Measurements from ENCODE around the gene MORC3.
"Not testable (repeated sequence)": the region's sequence is repeated elsewhere in the genome, so short reads cannot be mapped to it uniquely, and the experiment has no call there.

The MORC3 gene

DNA sequence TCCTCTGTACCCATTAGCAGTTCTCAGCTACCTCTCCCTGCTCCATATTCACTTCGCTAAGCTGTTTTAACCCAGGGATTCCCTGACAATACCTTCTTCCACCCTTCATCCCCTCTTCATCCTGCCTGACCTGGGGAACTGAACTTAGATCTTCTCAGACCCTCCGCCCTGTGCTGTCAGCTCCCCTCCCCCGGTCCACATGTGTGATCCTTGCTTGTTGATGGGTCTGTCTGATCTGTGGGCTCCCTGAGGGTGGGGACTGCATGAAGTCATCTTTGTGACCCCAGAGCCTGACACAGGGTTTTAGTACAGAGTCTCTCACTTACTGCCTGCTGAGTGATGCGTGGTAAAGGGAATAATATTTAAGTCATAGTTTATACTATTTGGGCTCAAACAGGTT is 77.0 kb downstream of the MORC3 start:
- TF ChIP-seq, protein P1, sequence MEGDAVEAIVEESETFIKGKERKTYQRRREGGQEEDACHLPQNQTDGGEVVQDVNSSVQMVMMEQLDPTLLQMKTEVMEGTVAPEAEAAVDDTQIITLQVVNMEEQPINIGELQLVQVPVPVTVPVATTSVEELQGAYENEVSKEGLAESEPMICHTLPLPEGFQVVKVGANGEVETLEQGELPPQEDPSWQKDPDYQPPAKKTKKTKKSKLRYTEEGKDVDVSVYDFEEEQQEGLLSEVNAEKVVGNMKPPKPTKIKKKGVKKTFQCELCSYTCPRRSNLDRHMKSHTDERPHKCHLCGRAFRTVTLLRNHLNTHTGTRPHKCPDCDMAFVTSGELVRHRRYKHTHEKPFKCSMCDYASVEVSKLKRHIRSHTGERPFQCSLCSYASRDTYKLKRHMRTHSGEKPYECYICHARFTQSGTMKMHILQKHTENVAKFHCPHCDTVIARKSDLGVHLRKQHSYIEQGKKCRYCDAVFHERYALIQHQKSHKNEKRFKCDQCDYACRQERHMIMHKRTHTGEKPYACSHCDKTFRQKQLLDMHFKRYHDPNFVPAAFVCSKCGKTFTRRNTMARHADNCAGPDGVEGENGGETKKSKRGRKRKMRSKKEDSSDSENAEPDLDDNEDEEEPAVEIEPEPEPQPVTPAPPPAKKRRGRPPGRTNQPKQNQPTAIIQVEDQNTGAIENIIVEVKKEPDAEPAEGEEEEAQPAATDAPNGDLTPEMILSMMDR (IDR thresholded peaks at IDR 0.05): no peak
- no peak overlapping the region for H3K27ac ChIP-seq
- H3K9me3 ChIP-seq: no peaks in the 10 kb centered on the region
- H3K36me3 ChIP-seq: peaks cover 0 to 22% (median 9%) of the 10 kb centered on the region in 3 donors
- no peak overlapping the region for H3K4me3 ChIP-seq
- H3K27me3 ChIP-seq: no peaks in the 10 kb centered on the region
- no peaks in the 10 kb centered on the region for H3K4me1 ChIP-seq
- intact Hi-C loops (cut with DNase I; ENCODE audit: low total_unique reads): no loop called here
- DNase-seq: peak in 1 of 2 donors; percentile 6

DNA sequence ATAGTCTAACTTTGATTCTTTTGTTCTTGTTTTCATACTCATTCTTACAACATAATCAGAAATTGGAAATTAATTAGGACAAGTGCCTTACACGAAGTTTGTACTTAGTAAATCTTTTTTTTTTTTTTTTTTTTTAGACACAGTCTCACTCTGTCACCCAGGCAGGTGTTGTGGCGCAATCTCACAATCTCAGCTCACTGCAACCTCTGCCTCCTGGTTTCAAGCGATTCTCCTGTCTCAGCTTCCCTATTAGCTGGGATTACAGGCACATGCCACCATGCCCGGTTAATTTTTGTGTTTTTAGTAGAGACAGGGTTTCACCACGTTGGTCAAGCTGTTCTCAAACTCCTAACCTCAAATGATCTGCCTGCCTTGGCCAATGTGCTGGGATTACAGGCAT is 77.6 kb downstream of the MORC3 start:
- peaks cover 0 to 29% (median 15%) of the 10 kb centered on the region in 3 donors for H3K36me3 ChIP-seq
- H3K9me3 ChIP-seq: no peaks in the 10 kb centered on the region
- H3K27ac ChIP-seq: no peak overlapping the region
- no peaks in the 10 kb centered on the region for H3K4me1 ChIP-seq
- intact Hi-C loops (cut with DNase I; ENCODE audit: low total_unique reads): no loop called here
- DNase-seq: peak in 1 of 2 donors; percentile 4
- H3K4me3 ChIP-seq: no peak overlapping the region
- H3K27me3 ChIP-seq: no peaks in the 10 kb centered on the region
- TF ChIP-seq, protein P1 (IDR thresholded peaks at IDR 0.05): no peak

DNA sequence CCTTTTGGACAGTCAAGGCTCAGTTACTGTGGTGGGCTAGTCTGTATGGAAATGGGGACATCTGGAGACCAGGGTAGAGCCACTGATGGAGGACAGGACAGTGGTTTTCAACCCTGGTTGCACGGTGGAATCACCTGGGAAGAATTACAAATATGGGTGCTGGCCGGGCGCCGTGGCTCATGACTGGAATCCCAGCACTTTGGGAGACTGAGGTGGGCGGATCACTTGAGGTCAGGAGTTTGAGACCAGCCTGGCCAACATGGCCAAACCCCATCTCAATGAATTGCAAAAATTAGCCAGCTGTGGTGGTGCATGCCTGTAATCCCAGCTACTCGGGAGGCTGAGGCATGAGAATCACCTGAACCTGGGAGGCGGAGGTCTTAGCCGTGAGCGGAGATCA is 79.7 kb downstream of the MORC3 start:
- intact Hi-C loops (cut with DNase I; ENCODE audit: low total_unique reads); H3K9me3 ChIP-seq; H3K27me3 ChIP-seq; H3K4me1 ChIP-seq; H3K4me3 ChIP-seq; H3K27ac ChIP-seq: not testable (repeated sequence)
- peaks cover 0 to 33% (median 15%) of the 10 kb centered on the region in 3 donors for H3K36me3 ChIP-seq
- DNase-seq: peak in 1 of 2 donors; percentile 39

DNA sequence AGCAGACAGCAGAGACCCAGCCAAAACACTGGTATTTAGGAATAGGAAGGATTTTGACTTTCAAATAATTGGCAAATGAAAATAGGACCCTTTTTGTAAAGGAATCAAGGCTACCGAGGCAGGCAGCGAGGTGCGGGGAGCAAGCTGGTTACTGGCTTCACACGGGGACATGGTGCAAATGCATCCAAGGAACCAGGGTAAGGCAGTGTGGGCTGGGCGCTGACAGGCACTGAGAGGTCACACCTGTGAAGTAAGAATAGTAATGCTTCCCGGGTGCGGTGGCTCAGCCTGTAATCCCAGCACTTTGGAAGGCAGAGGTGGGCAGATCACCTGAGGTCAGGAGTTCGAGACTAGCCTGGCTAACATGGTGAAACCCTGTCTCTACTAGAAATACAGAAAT is 80.7 kb downstream of the MORC3 start:
- peak in 1 of 2 donors; percentile 13 for DNase-seq
- no peaks in the 10 kb centered on the region for H3K4me1 ChIP-seq
- H3K4me3 ChIP-seq: no peak overlapping the region
- H3K27ac ChIP-seq: no peak overlapping the region
- H3K9me3 ChIP-seq: no peaks in the 10 kb centered on the region
- peaks cover 0 to 24% (median 8%) of the 10 kb centered on the region in 3 donors for H3K36me3 ChIP-seq
- no peaks in the 10 kb centered on the region for H3K27me3 ChIP-seq
- intact Hi-C loops (cut with DNase I; ENCODE audit: low total_unique reads): no loop called here
- TF ChIP-seq, protein P1 (IDR thresholded peaks at IDR 0.05): no peak

DNA sequence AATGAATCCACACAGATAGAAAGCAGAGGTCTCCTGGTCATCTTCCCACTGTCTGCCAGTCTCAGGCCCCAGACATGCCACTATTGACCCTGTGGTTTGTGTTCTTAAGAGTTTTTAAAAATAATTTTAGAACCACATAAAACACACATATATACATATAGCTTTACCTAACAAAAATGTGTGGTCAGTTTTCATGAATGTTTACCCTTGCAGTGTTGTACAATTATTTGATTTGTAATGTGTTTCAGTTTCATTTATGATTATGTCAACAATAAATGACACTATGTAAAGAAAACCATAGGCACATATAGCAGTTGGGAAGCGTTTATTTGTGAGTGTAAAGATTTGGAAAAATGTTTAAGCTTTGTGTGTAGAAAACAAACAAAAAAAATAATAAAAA is 82.3 kb downstream of the MORC3 start:
- intact Hi-C loops (cut with DNase I; ENCODE audit: low total_unique reads): no loop called here
- Histone ChIP-seq H3K27ac (no peak overlapping the region), H3K27me3 (no peaks in the 10 kb centered on the region), H3K9me3 (no peaks in the 10 kb centered on the region), H3K36me3 (peaks cover 0 to 24% (median 8%) of the 10 kb centered on the region in 3 donors), H3K4me1 (no peaks in the 10 kb centered on the region), H3K4me3 (no peak overlapping the region)
- no peak for DNase-seq
- TF ChIP-seq, protein P1 (IDR thresholded peaks at IDR 0.05): no peak

DNA sequence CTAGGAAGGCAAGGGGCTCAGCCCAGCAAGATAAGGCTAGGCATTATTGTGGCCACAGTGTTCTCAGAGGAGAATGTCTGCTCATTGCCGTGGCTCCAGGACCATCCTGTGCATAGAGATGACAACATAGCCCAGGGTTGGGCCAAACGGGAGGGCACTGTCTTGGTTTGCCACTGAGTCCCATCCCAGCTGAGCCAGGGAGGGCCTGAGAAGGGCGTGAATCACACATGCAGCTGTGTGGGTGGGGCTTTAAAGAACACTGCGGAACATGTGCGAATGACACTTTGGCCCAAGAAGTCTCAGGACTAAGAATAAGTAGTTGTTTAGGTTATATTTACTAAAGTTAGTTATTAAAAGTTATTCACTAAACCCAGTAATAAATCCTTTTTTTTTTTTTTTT is 83.7 kb downstream of the MORC3 start:
- intact Hi-C loops (cut with DNase I; ENCODE audit: low total_unique reads): no loop called here
- no peak overlapping the region for H3K27ac ChIP-seq

More for the DNA sequence above, 83.7 kb downstream of the MORC3 start:
- TF ChIP-seq, protein P1 (IDR thresholded peaks at IDR 0.05): no peak
- no peak for DNase-seq
- peaks cover 0 to 24% (median 8%) of the 10 kb centered on the region in 3 donors for H3K36me3 ChIP-seq
- no peak overlapping the region for H3K4me3 ChIP-seq
- H3K4me1 ChIP-seq: no peaks in the 10 kb centered on the region
- H3K9me3 ChIP-seq: no peaks in the 10 kb centered on the region
- no peaks in the 10 kb centered on the region for H3K27me3 ChIP-seq
